Activated CD4-positive, alpha-beta T cell treated with anti-CD3 and anti-CD28 coated beads, Interleukin-2, amount 10 ng/mL, durations not matched to agents 7 days and 5 days (primary cell): ENCODE measurements around the gene SLBP. TPM values are rescaled to one million over a fixed set of nuclear protein-coding genes. Genes with fewer than 3 reads are reported as not detected.
A peak's percentile ranks its signal among the peaks of the same experiment; 100 is the strongest.

Experiments used
- CTCF ChIA-PET: fragments of 350-600 bp; sonication (Branson Sonifier 250); formaldehyde crosslinking; loops from one replicate; lab custom pipeline; 2021; ENCODE audit warnings: antibody characterized with exemption; lab: Charles Lee
- POLR2A ChIA-PET: fragments of 350-600 bp; sonication (Branson Sonifier 250); formaldehyde crosslinking; loops from one replicate; lab custom pipeline; 2021; ENCODE audit warnings: antibody characterized with exemption; lab: Charles Lee
- DNase-seq: peaks from one replicate; pipeline ENCODE4 v3.0.0-alpha.2; 2020
- H3K27ac Mint-ChIP-seq: one replicate; pipeline ENCODE4 v1.8.0; 2021; ENCODE audit warnings: mild to moderate bottlenecking, moderate library complexity, mixed read lengths
- H3K27me3 Mint-ChIP-seq: one replicate; pipeline ENCODE4 v1.8.0; 2021; ENCODE audit warnings: mixed read lengths
- H3K36me3 Mint-ChIP-seq: one replicate; pipeline ENCODE4 v1.8.0; 2021; ENCODE audit warnings: low read depth, mixed read lengths
- H3K4me1 Mint-ChIP-seq: one replicate; pipeline ENCODE4 v1.8.0; 2021; ENCODE audit warnings: mixed read lengths
- H3K4me3 Mint-ChIP-seq: one replicate; pipeline ENCODE4 v1.8.0; 2021; ENCODE audit warnings: mild to moderate bottlenecking, moderate library complexity, mixed read lengths
- H3K9me3 Mint-ChIP-seq: one replicate; pipeline ENCODE4 v1.8.0; 2021; ENCODE audit warnings: mixed read lengths
- total RNA-seq, 2 experiments: library from RNA; stranded (reverse); gene quantifications; one replicate each; pipeline ENCODE4 v1.2.3, GENCODE V29; 2021

SLBP gene
- total RNA-seq, 2 experiments from 2014 or later: 116 to 137 TPM

DNA sequence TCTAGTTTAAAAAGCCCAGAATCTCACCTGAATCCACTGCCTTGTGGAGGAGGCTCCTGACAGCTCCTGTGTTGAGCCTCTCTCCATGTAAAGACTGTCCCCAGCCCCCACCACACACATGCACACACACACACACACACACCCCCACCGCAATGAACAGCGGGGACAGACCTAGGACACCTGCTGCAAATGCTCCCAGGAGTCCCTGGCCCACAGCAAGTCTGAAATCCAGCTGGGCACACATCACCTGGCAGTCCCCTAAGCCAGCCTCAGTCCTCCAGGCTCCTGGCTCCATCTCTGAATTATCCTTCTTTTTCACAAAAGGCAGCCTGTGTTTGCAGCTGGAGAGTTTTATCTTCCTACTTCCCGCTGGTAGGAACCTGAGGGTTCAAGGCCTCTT is 21.4 kb downstream of the SLBP start:
- CTCF ChIA-PET: interaction anchor here (2.1 to 6.9 kb wide), 2 partner anchors 19 to 36 kb away, joined by 9 to 94 read pairs; no protein-coding TSS in a partner anchor
- Mint-ChIP-seq H3K36me3 (peaks cover 52% of the 10 kb centered on the region), H3K9me3 (no peaks in the 10 kb centered on the region), H3K27me3 (no peaks in the 10 kb centered on the region), H3K4me3 (no peak overlapping the region), H3K27ac (no peak overlapping the region), H3K4me1 (peaks cover 7% of the 10 kb centered on the region)
- POLR2A ChIA-PET: interaction anchor here (1.4 kb wide), 1 partner anchor 21 kb away, joined by 3 read pairs; the partner anchor contains the start of gene SLBP
- DNase-seq: no peak

DNA sequence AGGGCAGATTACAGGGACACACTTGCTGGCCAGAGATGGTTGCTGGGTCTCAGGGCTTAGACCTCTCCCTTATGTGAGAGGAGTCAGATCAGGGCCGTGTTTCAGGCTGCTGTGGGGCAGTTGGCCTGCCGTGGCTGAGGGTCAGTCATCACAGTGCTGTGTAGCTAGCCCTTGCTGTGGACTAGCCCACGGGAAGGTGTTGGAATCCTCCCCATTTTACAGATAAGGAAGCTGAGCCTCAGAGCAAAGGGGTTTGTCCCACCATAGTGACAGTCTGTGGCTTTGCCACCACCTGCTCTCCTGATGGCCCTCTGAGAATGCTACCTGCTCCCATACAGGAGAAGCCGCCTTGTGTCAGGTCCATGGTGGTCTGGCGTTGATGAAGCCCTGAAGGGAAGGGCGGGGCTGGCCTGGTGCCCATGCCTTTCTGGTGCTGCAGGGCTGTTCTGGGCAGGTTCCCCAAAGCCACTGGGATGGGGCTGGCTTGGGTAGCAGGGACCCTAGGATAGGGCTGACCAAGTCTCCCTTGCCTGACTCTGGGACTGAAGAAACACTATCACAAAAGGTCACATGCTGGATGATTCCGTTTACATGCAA is 25.6 kb downstream of the SLBP start:
- Mint-ChIP-seq H3K27ac (no peak overlapping the region), H3K4me1 (peaks cover 12% of the 10 kb centered on the region), H3K4me3 (no peak overlapping the region), H3K9me3 (no peaks in the 10 kb centered on the region), H3K36me3 (peaks cover 18% of the 10 kb centered on the region), H3K27me3 (peaks cover 5% of the 10 kb centered on the region)
- no peak for DNase-seq
- ChIA-PET POLR2A (no interaction called here), CTCF (no interaction called here)

DNA sequence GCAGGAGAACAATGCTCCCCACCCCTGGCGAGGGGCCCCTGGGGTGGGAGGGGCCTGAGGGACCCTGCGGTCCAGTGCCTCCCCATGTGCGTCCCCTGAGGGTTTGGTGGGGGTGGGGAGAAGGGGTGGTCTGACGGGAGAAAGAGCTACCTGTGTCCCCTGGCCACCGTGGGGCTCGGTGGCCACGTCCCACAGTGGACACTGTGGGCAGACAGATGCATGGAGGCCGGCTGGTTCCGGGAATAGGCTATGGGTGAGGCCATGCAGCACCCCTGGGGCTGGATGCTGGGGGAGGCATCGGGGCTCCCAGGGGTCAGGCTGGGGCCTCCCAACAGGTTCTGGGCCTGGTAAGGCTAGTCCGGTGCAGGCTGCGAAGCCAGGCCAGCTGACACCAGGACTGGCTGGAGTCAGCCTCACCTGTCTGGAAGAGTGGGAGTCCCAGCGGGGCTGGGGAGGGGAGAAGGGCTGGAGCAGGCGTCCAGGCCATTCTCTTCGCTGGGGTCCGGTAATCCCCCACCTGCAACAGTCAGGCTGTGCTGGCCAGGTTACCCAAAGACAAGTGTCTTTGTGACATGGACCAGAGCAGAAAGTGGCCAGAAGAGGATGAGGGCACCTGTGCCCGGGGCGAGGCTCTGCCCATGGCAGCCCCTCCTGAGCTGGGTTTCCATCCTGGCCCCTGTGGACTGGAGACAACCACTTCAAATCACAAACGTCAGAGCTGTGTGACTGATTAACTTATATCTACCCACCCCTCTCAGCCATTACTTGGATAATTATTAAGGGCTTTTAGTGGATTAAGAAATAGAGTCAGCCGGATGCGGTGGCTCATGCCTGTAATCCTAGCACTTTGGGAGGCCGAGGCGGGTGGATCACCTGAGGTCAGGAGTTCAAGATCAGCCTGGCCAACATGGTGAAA is 26.6 kb downstream of the SLBP start:
- H3K4me3 Mint-ChIP-seq: no peak overlapping the region
- H3K36me3 Mint-ChIP-seq: peaks cover 9% of the 10 kb centered on the region
- CTCF ChIA-PET: no interaction called here
- H3K4me1 Mint-ChIP-seq: peaks cover 12% of the 10 kb centered on the region
- no peak overlapping the region for H3K27ac Mint-ChIP-seq
- POLR2A ChIA-PET: no interaction called here
- no peak for DNase-seq
- peaks cover 5% of the 10 kb centered on the region for H3K27me3 Mint-ChIP-seq
- H3K9me3 Mint-ChIP-seq: no peaks in the 10 kb centered on the region

DNA sequence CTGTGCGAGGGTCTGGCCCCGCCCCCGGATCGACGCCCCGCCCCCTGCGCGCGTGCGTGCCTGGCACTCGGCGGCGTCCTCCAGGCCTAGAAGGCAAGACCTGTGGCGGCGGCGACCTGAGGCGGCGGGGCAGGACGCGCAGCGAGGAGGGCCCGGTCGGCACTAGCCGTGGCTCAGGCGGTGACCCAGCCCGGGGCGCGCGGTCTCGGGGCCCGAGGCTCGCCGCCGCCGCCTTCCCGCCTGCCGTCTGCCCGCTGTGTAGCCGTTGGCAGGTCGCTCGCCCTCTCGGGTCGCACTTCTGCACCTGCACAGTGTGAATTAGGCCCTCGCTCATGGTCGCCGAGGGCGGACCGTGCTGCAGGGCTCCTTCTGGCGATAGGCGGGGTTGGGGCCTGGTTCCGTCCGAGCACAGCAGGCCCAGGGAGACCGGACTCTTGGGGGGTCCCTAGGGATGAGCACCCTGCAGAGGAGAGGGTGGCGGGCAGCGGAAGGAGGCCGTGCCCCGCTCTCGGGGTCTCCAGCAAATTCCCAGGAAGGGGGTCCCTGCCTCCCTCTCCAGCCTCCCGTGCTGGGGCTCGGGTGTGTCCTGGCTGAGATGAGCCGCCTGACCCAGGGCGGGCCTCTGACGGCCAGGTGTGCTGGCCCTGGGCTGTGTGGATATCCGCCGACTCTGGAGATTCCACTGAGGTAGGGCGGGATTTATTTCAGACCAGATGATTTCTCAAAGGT is 27.4 kb downstream of the SLBP start:
- Mint-ChIP-seq H3K4me1 (peaks cover 12% of the 10 kb centered on the region), H3K36me3 (peaks cover 3% of the 10 kb centered on the region), H3K27ac (no peak overlapping the region), H3K27me3 (peaks cover 5% of the 10 kb centered on the region), H3K9me3 (no peaks in the 10 kb centered on the region), H3K4me3 (peak overlapping the region; percentile 51)
- DNase-seq: peak; percentile 92
- CTCF ChIA-PET: no interaction called here
- POLR2A ChIA-PET: no interaction called here

DNA sequence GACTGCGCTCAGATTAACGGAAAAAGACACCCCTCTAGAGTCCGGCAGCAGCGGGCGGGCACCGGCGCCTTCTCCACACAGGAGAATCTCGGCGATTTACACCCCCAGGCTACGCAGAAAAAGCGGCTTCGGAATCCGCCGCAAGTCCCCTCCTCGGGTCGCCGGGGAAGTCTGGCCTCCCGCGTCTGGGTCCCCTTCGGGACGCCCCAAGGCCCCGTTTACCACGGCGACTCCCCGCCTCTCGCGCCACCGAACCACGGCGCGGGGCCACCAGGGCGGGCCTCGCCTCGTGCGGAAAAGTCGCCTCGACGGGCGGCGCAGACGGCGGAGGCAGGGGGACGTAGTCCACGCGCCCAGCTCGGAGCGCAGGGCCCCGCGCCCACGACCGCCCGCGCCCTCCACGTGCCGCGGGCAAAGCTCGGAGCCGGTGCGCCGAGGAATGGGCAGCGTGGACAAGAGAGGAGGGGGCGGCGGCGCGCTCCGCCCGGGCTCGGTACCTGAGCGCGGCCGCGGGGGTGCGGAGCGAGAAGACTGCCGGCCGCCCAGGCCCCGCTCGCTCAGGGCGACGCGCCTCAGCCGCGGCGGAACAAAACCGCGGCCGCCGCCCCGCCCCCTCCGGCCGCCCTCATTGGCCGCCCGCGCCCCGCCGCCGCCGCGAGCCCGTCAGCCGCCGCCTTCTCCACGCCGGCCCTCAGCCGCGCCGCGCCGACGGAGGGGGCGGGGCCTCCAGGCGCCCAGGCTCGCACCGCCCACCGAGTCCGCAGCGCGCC is 28.2 kb downstream of the SLBP start, which contains the start of gene FAM53A:
Gene FAM53A (minus strand): TSS at position 578 of the 770 bp plus-strand sequence. CDS start 15,572 bp downstream, outside the sequence.
- POLR2A ChIA-PET: no interaction called here
- CTCF ChIA-PET: interaction anchor here (0.7 kb wide), 1 partner anchor 177 kb away, joined by 3 read pairs; no protein-coding TSS in a partner anchor
- Mint-ChIP-seq H3K36me3 (no peaks in the 10 kb centered on the region), H3K9me3 (no peaks in the 10 kb centered on the region), H3K4me3 (peak within 1 kb of the TSS; percentile 75), H3K4me1 (peaks cover 12% of the 10 kb centered on the region), H3K27ac (peak within 1 kb of the TSS; percentile 80), H3K27me3 (peaks cover 5% of the 10 kb centered on the region)
- DNase-seq: no peak

DNA sequence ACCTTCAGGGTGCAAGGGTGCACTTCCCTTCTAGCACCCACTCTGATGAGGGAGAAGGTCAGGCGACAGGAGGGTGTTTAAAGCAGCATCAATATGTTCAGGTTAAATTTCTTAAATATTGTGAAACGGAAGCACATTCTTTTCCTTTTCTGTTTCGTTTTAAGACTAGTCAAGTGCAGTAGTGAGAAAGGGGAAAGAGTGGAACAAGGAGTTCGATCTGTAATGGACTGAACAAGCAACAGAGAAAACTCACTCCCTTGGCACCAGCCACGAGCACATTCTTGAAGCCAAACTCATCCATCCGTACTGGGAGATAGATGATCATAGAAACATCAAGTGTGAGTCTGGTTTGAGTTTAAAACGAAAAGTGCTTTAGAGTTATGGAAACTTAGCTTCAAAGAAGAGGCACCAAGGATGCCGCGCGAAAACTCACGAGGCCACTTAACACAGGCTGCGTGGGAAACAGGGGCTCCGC is 28.8 kb downstream of the SLBP start:
- peaks cover 12% of the 10 kb centered on the region for H3K4me1 Mint-ChIP-seq
- ChIA-PET POLR2A (no interaction called here), CTCF (interaction anchor here (0.6 to 1.4 kb wide), 2 partner anchors 10 to 960 kb away, joined by 3 to 4 read pairs; no protein-coding TSS in a partner anchor)
- DNase-seq: peak; percentile 29
- H3K4me3 Mint-ChIP-seq: peak overlapping the region; percentile 75
- no peaks in the 10 kb centered on the region for H3K9me3 Mint-ChIP-seq
- peak overlapping the region; percentile 80 for H3K27ac Mint-ChIP-seq
- H3K36me3 Mint-ChIP-seq: no peaks in the 10 kb centered on the region
- peaks cover 5% of the 10 kb centered on the region for H3K27me3 Mint-ChIP-seq

DNA sequence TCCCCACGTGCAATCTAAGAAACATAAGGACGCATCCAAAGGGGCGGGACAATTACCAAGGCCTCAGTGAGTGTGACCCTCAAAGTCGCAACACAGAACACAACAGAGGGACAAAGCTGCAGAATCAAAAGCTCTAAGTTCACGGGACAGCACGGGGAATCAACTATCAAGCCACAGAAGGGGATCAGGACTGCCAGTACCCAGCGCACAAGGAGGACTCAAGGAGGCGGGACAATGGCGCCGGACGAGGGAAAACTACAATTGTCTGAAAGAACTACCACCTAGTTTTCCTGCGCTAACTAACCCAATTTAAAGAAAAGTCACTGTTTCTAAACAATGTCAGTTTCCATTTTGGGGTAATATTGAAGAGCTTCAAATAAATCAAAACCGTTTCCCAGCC is 29.3 kb downstream of the SLBP start:
- H3K4me3 Mint-ChIP-seq: peak overlapping the region; percentile 75
- H3K4me1 Mint-ChIP-seq: peaks cover 12% of the 10 kb centered on the region
- no peaks in the 10 kb centered on the region for H3K36me3 Mint-ChIP-seq
- H3K27me3 Mint-ChIP-seq: peaks cover 5% of the 10 kb centered on the region
- H3K9me3 Mint-ChIP-seq: no peaks in the 10 kb centered on the region
- H3K27ac Mint-ChIP-seq: peak overlapping the region; percentile 80
- ChIA-PET CTCF (interaction anchor here (0.6 to 1.4 kb wide), 2 partner anchors 10 to 960 kb away, joined by 3 to 4 read pairs; no protein-coding TSS in a partner anchor), POLR2A (no interaction called here)
- DNase-seq: no peak

DNA sequence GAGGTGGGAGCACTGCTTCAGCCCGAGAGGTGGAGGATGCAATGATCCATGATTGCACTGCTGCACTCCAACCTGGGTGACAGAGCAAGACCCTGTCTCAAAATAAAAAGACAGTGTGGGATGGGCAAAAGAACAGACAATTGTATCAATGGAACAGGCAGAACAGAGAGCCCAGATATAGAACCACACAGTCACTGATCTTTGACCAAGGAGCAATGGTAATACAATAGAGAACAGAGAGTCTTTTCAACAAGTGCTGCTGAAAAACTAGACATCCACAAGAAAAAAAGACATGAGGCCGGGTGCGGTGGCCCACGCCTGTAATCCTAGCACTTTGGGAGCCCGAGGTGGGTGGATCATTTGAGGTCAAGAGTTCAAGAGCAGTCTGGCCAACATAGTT is 33.9 kb downstream of the SLBP start:
- Mint-ChIP-seq H3K36me3 (no peaks in the 10 kb centered on the region), H3K4me3 (no peak overlapping the region), H3K9me3 (no peaks in the 10 kb centered on the region), H3K27ac (no peak overlapping the region), H3K4me1 (peaks cover 8% of the 10 kb centered on the region), H3K27me3 (peaks cover 5% of the 10 kb centered on the region)
- CTCF ChIA-PET: interaction anchor here (0.9 to 1.6 kb wide), 2 partner anchors 20 to 23 kb away, joined by 3 to 5 read pairs; no protein-coding TSS in a partner anchor
- POLR2A ChIA-PET: no interaction called here
- DNase-seq: no peak

DNA sequence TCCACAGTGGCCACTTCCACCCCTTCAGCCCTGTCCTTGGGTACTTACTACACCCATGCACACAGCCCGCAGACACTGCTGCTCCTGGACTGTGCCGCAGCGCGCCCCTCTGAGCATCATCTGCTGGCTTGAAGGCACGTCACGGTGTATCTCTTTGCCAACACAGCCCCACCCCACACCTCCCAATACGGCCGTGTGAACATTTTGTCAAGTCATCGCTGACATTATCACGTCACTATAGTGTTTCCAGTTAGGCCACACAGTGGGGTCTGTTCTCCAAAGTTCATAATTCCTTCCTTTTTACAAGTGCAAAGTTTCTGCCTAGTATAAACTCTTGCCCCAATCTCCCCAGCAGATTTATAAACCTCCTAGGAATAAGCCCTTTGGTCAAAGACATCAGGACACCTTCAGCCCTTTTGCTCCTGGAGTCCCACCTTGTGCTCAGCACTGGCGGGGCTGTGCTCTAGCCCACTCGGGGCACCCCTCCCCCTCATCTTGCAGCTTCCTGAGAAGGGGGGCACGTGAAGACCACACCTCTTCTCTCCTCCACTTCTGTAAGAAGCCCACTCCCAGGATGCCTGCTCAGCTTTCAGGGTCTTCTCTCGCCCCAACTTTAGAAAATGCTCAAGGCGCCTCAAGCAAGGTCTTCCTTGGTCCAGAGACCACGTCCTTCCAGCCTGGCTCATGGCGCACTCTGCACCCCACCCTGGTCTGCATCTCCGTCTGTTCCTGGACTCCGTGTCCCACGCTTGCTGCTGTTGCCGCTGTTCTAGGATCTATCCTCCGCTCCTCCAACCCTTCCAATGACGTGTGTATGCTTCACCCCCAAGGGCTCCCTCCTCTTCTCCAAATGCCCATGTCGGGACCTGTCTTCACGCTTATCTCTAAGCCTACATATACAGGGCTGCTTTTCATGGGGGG is 35.3 kb downstream of the SLBP start:
- Mint-ChIP-seq H3K9me3 (no peaks in the 10 kb centered on the region), H3K27ac (no peak overlapping the region), H3K4me3 (no peak overlapping the region), H3K4me1 (no peaks in the 10 kb centered on the region), H3K36me3 (no peaks in the 10 kb centered on the region), H3K27me3 (no peaks in the 10 kb centered on the region)
- ChIA-PET CTCF (interaction anchor here (0.9 to 1.4 kb wide), 2 partner anchors 17 to 18 kb away, joined by 3 to 4 read pairs; no protein-coding TSS in a partner anchor), POLR2A (no interaction called here)
- no peak for DNase-seq

DNA sequence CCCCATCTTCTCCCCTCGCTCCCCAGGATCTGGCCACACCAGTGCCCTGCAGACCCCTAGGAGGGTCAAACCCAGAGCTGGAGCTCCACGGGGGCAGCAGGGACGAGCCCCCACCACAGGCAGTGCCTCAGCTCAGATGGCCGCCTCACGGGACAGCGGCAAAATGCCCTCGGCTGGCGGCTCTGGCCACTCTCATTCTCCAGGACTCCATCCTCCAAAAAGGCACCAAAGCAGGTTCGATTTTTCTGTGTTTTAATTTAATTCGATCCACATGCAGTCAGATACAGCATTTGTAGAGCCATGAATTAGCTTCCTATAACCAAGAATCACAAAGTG is 36.3 kb downstream of the SLBP start:
- no peaks in the 10 kb centered on the region for H3K9me3 Mint-ChIP-seq
- POLR2A ChIA-PET: no interaction called here
- no peaks in the 10 kb centered on the region for H3K27me3 Mint-ChIP-seq
- CTCF ChIA-PET: interaction anchor here (1.4 kb wide), 1 partner anchor 18 kb away, joined by 4 read pairs; no protein-coding TSS in a partner anchor
- H3K4me1 Mint-ChIP-seq: no peaks in the 10 kb centered on the region
- DNase-seq: no peak
- H3K4me3 Mint-ChIP-seq: no peak overlapping the region
- no peak overlapping the region for H3K27ac Mint-ChIP-seq
- no peaks in the 10 kb centered on the region for H3K36me3 Mint-ChIP-seq

DNA sequence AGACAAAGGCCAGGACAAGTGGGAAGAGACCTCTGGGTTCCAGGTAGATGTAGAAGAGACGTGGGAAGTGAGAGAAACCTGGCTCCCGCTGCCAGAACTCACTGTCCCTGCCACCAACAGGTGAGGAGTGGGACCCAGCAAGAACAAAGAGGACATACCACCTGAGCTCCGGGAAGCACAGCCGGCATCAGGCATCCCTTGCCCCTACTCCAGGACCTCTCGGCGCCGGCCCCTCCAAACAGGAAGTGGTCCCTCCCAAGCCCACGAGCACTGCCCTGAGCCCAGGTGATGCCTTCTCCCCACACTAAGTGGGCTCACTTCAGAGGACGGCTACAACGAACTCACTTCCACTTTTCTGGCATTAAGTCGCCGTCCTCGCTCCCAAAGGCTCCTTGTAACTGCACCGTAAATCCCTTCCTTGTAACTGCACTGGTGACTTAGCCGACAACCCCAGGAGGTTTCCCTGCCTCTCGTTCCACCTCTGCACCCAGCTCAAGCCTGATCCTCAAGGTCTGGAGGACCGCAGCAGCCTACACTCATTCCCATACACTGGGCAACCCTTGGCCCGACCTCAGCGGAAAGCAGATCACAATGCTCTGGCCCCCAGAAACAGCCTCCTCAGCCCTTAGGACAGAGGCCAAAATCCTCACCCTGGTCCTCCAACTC is 36.9 kb downstream of the SLBP start:
- Mint-ChIP-seq H3K27ac (no peak overlapping the region), H3K9me3 (no peaks in the 10 kb centered on the region), H3K36me3 (no peaks in the 10 kb centered on the region), H3K27me3 (no peaks in the 10 kb centered on the region), H3K4me1 (no peaks in the 10 kb centered on the region), H3K4me3 (no peak overlapping the region)
- ChIA-PET POLR2A (no interaction called here), CTCF (interaction anchor here (1.4 kb wide), 1 partner anchor 18 kb away, joined by 4 read pairs; no protein-coding TSS in a partner anchor)
- no peak for DNase-seq
